Kidney epithelial cell (primary cell): ENCODE measurements around the gene ADGRV1. TPM values are rescaled to one million over a fixed set of nuclear protein-coding genes. Genes with fewer than 3 reads are reported as not detected.

ENCODE experiments used
- DNase-seq: peaks from one replicate; pipeline ENCODE4 v3.0.0-alpha.2; 2010; ENCODE audit warnings: low read depth
- H3K27me3 ChIP-seq: 2 replicates; pipeline ENCODE4 v1.6.0; 2011; ENCODE audit warnings: low read length; ENCODE audit not compliant: control insufficient read depth, insufficient read depth
- H3K36me3 ChIP-seq: 2 replicates; pipeline ENCODE4 v1.5.1; 2011; ENCODE audit warnings: low read length; ENCODE audit not compliant: control insufficient read depth, insufficient read depth
- H3K4me3 ChIP-seq: 2 replicates; pipeline ENCODE4 v1.5.1; 2011; ENCODE audit warnings: low read depth, mild to moderate bottlenecking, control low read depth, low read length
- total RNA-seq: library from RNA; depleted of rRNA; stranded (reverse); fragments of >200 nt; gene quantifications from 2 replicates; pipeline ENCODE4 v1.2.3, GENCODE V29; 2015
- TF ChIP-seq, protein P1 (sequence below): IDR thresholded peaks from 2 replicates; pipeline ENCODE4 v1.5.1; 2011; ENCODE audit warnings: mild to moderate bottlenecking, moderate library complexity, low read length, control low read depth, inconsistent platforms; ENCODE audit not compliant: insufficient read depth, poor library complexity, severe bottlenecking

The ADGRV1 gene
- total RNA-seq, 1 donor from 2014 or later, result 3.5 TPM

DNA sequence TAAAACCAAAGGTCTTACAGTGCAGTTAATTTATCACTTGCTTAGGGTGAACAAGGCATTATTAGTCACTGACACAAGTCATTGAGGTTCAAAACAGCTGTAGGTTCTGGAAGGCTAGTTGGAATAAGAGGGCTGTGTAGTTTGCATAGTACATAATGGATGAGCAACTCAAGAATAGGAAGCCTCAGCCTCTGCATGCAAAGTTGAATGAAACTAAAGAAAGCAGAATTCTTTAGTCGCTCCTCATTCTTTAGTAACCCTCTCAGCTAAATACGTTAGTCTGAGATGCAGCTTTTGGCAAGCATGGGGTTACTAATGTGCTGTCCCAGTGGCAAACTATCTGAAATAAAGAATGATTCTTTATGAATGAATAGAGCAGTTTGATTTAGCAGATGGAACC is 74.2 kb downstream of the ADGRV1 start:
- H3K36me3 ChIP-seq, result no peaks in the 10 kb centered on the region
- no peaks in the 10 kb centered on the region for H3K27me3 ChIP-seq
- TF ChIP-seq, protein P1, sequence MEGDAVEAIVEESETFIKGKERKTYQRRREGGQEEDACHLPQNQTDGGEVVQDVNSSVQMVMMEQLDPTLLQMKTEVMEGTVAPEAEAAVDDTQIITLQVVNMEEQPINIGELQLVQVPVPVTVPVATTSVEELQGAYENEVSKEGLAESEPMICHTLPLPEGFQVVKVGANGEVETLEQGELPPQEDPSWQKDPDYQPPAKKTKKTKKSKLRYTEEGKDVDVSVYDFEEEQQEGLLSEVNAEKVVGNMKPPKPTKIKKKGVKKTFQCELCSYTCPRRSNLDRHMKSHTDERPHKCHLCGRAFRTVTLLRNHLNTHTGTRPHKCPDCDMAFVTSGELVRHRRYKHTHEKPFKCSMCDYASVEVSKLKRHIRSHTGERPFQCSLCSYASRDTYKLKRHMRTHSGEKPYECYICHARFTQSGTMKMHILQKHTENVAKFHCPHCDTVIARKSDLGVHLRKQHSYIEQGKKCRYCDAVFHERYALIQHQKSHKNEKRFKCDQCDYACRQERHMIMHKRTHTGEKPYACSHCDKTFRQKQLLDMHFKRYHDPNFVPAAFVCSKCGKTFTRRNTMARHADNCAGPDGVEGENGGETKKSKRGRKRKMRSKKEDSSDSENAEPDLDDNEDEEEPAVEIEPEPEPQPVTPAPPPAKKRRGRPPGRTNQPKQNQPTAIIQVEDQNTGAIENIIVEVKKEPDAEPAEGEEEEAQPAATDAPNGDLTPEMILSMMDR, result no peak
- no peak overlapping the region for H3K4me3 ChIP-seq
- no peak for DNase-seq

DNA sequence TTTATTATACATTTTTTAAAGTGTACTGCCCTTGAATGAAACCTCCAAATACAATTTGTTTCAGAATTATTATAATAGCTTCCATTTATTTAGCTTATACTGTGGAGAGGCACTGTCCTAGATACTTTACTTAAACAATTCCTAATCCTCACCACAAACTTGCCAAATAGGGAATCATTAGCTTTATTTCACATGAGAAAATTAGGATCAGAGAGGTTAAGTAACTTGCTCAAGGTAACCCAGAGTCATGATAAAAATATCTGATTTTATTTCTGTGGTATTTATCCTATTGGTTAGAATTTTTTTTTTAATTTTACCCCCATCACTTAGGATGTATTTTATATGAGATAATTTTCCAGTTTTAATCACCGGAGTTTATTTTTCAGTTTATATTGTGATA is 78.4 kb downstream of the ADGRV1 start:
- no peak for DNase-seq
- H3K4me3 ChIP-seq, result no peak overlapping the region
- TF ChIP-seq, protein P1, result no peak
- no peaks in the 10 kb centered on the region for H3K27me3 ChIP-seq
- no peaks in the 10 kb centered on the region for H3K36me3 ChIP-seq

DNA sequence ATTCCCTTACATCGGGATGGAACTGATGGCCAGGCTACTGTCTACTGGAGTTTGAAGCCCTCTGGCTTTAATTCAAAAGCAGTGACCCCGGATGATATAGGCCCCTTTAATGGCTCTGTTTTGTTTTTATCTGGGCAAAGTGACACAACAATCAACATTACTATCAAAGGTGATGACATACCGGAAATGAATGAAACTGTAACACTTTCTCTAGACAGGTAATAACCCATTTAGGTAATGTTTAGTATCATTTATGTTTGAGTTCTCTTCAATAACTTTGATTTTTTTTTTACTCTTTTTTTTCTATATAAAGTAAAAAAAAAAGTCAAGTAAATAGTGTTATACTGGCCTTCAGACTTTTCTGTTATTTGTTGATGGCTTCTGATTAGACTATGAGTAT is 79.1 kb downstream of the ADGRV1 start:
- Histone ChIP-seq H3K4me3 (no peak overlapping the region), H3K27me3 (no peaks in the 10 kb centered on the region), H3K36me3 (no peaks in the 10 kb centered on the region)
- no peak for DNase-seq
- TF ChIP-seq, protein P1, result no peak

DNA sequence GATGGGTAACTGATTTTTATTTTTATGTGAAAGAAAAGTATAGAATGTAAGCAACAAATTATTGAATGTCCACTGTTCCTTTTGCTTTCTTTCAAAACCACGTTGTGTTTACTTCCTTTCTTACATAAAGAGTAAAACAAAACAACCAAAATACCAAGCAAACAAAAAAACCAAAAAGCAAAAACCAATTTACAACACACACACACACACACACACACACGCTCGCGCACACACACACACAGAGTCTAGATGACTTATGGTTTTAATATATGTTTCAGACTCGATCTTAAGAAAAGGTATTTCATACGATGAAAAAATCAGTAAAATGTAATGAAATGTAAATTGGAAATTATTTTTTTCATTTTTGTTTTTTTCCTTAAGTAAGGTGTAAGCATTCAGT is 80.3 kb downstream of the ADGRV1 start:
- Histone ChIP-seq H3K27me3 (no peaks in the 10 kb centered on the region), H3K4me3 (no peak overlapping the region), H3K36me3 (no peaks in the 10 kb centered on the region)
- TF ChIP-seq, protein P1, result no peak
- DNase-seq, result no peak

DNA sequence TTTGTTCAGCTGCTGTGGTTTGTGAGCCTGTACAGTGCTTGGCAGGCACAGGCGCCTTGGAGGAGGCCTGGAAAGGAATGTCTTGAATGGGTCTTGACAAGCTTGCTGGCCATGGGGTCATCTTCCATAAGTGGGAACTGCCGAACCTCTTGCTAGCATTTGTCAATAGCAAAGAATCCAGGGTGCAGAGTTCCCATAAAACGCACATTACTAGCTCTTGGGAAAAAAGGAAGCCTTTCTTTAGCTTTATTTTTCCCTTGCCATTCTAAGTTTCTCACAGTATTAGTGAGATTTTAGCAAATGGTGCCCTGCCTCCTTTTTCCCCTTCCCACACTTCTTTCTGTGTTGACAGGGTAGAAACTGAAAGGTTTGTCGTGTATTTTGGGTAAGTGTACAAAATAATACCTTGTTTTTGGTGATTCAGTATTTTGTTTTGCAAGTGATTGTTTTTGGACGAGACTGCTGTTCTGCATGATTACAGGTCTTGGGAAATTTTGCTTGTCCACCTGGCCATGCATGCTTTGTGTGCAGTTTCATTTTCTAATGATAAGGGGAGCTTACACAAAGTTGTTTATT is 82.0 kb downstream of the ADGRV1 start:
- H3K27me3 ChIP-seq, result no peaks in the 10 kb centered on the region
- no peak overlapping the region for H3K4me3 ChIP-seq
- TF ChIP-seq, protein P1, result no peak
- no peak for DNase-seq
- no peaks in the 10 kb centered on the region for H3K36me3 ChIP-seq

DNA sequence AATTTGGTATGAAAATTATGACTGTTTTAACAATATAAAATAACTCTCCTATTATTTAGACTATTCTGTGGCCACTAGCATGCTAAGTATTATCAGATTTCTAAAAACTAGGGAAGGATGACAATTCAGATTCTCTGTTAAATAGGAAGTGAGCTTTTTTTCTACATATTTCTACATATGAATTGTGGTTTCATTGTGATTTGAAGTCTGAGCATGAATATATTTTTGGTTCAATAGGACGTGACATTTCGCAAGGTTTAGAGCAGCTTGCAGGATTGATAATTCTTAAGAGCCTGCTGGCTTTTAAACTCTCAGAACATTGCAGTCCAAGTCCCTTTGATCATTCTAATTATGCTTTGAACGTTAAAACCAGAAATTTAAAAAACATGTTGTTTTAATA is 82.9 kb downstream of the ADGRV1 start:
- Histone ChIP-seq H3K4me3 (no peak overlapping the region), H3K36me3 (no peaks in the 10 kb centered on the region), H3K27me3 (no peaks in the 10 kb centered on the region)
- no peak for DNase-seq
- TF ChIP-seq, protein P1, result no peak
